SH-SY5Y (cell line): ENCODE data around the gene ST3GAL4.
A peak's percentile ranks its signal among the peaks of the same experiment; 100 is the strongest.
"Not testable (repeated sequence)": the region's sequence is repeated elsewhere in the genome, so short reads cannot be mapped to it uniquely, and the experiment has no call there.

Experiments used
- GATA2 ChIP-seq: IDR thresholded peaks from 2 replicates; pipeline ENCODE4 v1.6.1; 2011; ENCODE audit warnings: mild to moderate bottlenecking, low read depth, low read length
- GATA3 ChIP-seq: IDR thresholded peaks from 2 replicates; pipeline ENCODE4 v1.6.1; 2011; ENCODE audit warnings: low read depth, mild to moderate bottlenecking, low read length, moderate library complexity

- TF ChIP-seq GATA3 = not testable (repeated sequence)
- TF ChIP-seq GATA2 = peak; percentile 49
Measured at GRCh38 chr11:126373389-126374066, 18.0 kb downstream of the ST3GAL4 start.
